ENCODE data around the gene SVEP1. TPM values are rescaled to one million over a fixed set of nuclear protein-coding genes. Genes with fewer than 3 reads are reported as not detected.
A peak's percentile ranks its signal among the peaks of the same experiment; 100 is the strongest.

The SVEP1 gene
- total RNA-seq, 1 experiment from 2014 or later, result 0.04 TPM

DNA sequence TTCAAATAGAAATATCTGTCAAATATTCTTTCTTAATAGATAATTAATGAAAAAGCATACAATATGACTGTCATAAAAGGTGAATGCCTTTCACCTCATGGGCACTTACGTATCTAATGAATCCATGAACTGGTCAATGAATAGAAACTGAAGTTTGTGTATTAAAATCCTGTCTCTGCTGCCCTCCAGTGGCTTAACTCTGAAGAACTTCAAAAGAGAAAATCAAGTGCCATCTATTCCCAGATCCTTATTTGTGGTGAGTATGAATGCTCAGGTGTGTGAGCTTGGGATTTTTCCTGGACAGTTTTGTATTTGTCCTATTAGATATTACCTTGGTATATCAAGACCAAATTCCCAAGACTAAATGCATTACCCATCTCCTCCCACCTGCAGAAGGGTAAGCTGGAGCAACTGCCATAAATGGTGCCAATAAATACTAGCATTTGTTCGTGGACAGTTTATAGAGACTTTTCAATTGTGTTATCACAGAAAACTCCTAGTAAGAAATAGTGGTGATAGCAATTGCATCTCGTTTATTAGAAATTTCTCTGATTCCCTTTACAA is 44.0 kb upstream of the SVEP1 start:
- BruUV-seq (replicated peaks), result no TSS peak
- Histone ChIP-seq H3K27me3 (ENCODE audit: low read length) (no peaks in the 10 kb centered on the region), H4K20me1 (ENCODE audit: low read length) (no peaks in the 10 kb centered on the region), H3K9me2 (replicated peaks; ENCODE audit: low read length) (no peaks in the 10 kb centered on the region), H3K36me3 (ENCODE audit: low read depth, low read length) (no peaks in the 10 kb centered on the region), H3K27ac (ENCODE audit: low read length) (no peak overlapping the region), H3K4me3 (ENCODE audit: low read length) (no peak overlapping the region), H3K9me3 (ENCODE audit: low read length) (no peaks in the 10 kb centered on the region), H2AFZ (ENCODE audit: low read length) (no peak overlapping the region), H3K4me2 (ENCODE audit: low read length) (peak overlapping the region; percentile 4; the same call in 1 of the 2 replicates), H3F3A (ENCODE audit: low read length, unreplicated experiment) (no peaks in the 10 kb centered on the region), H3K9ac (ENCODE audit: low read length) (no peak overlapping the region), H3K4me1 (ENCODE audit: insufficient read depth, low read length) (peaks cover 13% of the 10 kb centered on the region), H3K79me2 (ENCODE audit: low read length) (no peaks in the 10 kb centered on the region)
- POLR2A ChIA-PET (ENCODE audit: unreplicated experiment), result no interaction called here
- ATAC-seq (peak; percentile 56), DNase-seq (peak; percentile 79)
- TF ChIP-seq EZH2 (IDR thresholded peaks at IDR 0.05; ENCODE audit: low read length, unreplicated experiment) (no peak), EZH2phosphoT487 (IDR thresholded peaks at IDR 0.05; ENCODE audit: borderline replicate concordance, low read length) (no peak)
- TF ChIP-seq, protein P1, sequence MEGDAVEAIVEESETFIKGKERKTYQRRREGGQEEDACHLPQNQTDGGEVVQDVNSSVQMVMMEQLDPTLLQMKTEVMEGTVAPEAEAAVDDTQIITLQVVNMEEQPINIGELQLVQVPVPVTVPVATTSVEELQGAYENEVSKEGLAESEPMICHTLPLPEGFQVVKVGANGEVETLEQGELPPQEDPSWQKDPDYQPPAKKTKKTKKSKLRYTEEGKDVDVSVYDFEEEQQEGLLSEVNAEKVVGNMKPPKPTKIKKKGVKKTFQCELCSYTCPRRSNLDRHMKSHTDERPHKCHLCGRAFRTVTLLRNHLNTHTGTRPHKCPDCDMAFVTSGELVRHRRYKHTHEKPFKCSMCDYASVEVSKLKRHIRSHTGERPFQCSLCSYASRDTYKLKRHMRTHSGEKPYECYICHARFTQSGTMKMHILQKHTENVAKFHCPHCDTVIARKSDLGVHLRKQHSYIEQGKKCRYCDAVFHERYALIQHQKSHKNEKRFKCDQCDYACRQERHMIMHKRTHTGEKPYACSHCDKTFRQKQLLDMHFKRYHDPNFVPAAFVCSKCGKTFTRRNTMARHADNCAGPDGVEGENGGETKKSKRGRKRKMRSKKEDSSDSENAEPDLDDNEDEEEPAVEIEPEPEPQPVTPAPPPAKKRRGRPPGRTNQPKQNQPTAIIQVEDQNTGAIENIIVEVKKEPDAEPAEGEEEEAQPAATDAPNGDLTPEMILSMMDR (conservative IDR thresholded peaks at IDR 0.05; ENCODE audit: low read depth, low read length), result peak; percentile 70
- CTCF ChIA-PET, result interaction anchor here (0.7 to 1.4 kb wide), 2 partner anchors 62 to 440 kb away, joined by 4 to 6 read pairs; no protein-coding TSS in a partner anchor
- intact Hi-C loops (cut with micrococcal nuclease), result loop anchor here (1.0 to 5.0 kb wide), 5 partner anchors 171 to 674 kb away; no protein-coding TSS in a partner anchor

- intact Hi-C loops (cut with micrococcal nuclease), result loop anchor here (2.0 to 5.0 kb wide), 3 partner anchors 195 to 675 kb away; no protein-coding TSS in a partner anchor
- Histone ChIP-seq H3K9ac (ENCODE audit: low read length) (no peak overlapping the region), H3K4me1 (ENCODE audit: insufficient read depth, low read length) (peaks cover 13% of the 10 kb centered on the region), H3K4me3 (ENCODE audit: low read length) (no peak overlapping the region), H4K20me1 (ENCODE audit: low read length) (no peaks in the 10 kb centered on the region), H3K27ac (ENCODE audit: low read length) (no peak overlapping the region), H3K36me3 (ENCODE audit: low read depth, low read length) (no peaks in the 10 kb centered on the region), H3K79me2 (ENCODE audit: low read length) (no peaks in the 10 kb centered on the region), H2AFZ (ENCODE audit: low read length) (no peak overlapping the region), H3K9me3 (ENCODE audit: low read length) (no peaks in the 10 kb centered on the region), H3F3A (ENCODE audit: low read length, unreplicated experiment) (no peaks in the 10 kb centered on the region), H3K27me3 (ENCODE audit: low read length) (no peaks in the 10 kb centered on the region), H3K4me2 (ENCODE audit: low read length) (no peak overlapping the region), H3K9me2 (replicated peaks; ENCODE audit: low read length) (no peaks in the 10 kb centered on the region)
- ATAC-seq (no peak), DNase-seq (no peak)
- ChIA-PET POLR2A (ENCODE audit: unreplicated experiment) (no interaction called here), CTCF (no interaction called here)
- TF ChIP-seq, protein P1 (conservative IDR thresholded peaks at IDR 0.05; ENCODE audit: low read depth, low read length), result no peak
- TF ChIP-seq EZH2phosphoT487 (IDR thresholded peaks at IDR 0.05; ENCODE audit: borderline replicate concordance, low read length) (no peak), EZH2 (IDR thresholded peaks at IDR 0.05; ENCODE audit: low read length, unreplicated experiment) (no peak)
- BruUV-seq (replicated peaks), result no TSS peak
Measured at GRCh38 chr9:110622368-110622767, 42.8 kb upstream of the SVEP1 start.

GRCh38 chr9:110620726-110621125 is 41.2 kb upstream of the SVEP1 start:
- CTCF ChIA-PET, result no interaction called here
- H3F3A ChIP-seq (ENCODE audit: low read length, unreplicated experiment), result no peaks in the 10 kb centered on the region
- intact Hi-C loops (cut with micrococcal nuclease), result loop anchor here (5.0 kb wide), 2 partner anchors 193 to 677 kb away; no protein-coding TSS in a partner anchor

More at GRCh38 chr9:110620726-110621125, 41.2 kb upstream of the SVEP1 start:
- Histone ChIP-seq H3K36me3 (ENCODE audit: low read depth, low read length) (no peaks in the 10 kb centered on the region), H3K4me3 (ENCODE audit: low read length) (no peak overlapping the region), H4K20me1 (ENCODE audit: low read length) (no peaks in the 10 kb centered on the region), H3K79me2 (ENCODE audit: low read length) (no peaks in the 10 kb centered on the region), H3K9me3 (ENCODE audit: low read length) (no peaks in the 10 kb centered on the region), H2AFZ (ENCODE audit: low read length) (no peak overlapping the region), H3K27me3 (ENCODE audit: low read length) (no peaks in the 10 kb centered on the region), H3K27ac (ENCODE audit: low read length) (no peak overlapping the region), H3K4me2 (ENCODE audit: low read length) (no peak overlapping the region), H3K9me2 (replicated peaks; ENCODE audit: low read length) (no peaks in the 10 kb centered on the region), H3K9ac (ENCODE audit: low read length) (no peak overlapping the region), H3K4me1 (ENCODE audit: insufficient read depth, low read length) (peaks cover 4% of the 10 kb centered on the region)
- no TSS peak for BruUV-seq (replicated peaks)
- TF ChIP-seq, protein P1 (conservative IDR thresholded peaks at IDR 0.05; ENCODE audit: low read depth, low read length), result no peak
- TF ChIP-seq EZH2 (IDR thresholded peaks at IDR 0.05; ENCODE audit: low read length, unreplicated experiment), result no peak
- TF ChIP-seq EZH2phosphoT487 (IDR thresholded peaks at IDR 0.05; ENCODE audit: borderline replicate concordance, low read length), result no peak
- POLR2A ChIA-PET (ENCODE audit: unreplicated experiment), result no interaction called here
- ATAC-seq, result no peak
- DNase-seq, result no peak
